ENCODE measurements around the gene AKR1C2.
"Not testable (repeated sequence)": the region's sequence is repeated elsewhere in the genome, so short reads cannot be mapped to it uniquely, and the experiment has no call there.

The AKR1C2 gene

GRCh38 chr10:4945766-4946717 is 57.6 kb downstream of the AKR1C2 start:
- H3K27ac ChIP-seq: no peak overlapping the region
- no peak for TF ChIP-seq ZFX (IDR thresholded peaks at IDR 0.05; ENCODE audit: borderline replicate concordance)
- TF ChIP-seq, protein P1, sequence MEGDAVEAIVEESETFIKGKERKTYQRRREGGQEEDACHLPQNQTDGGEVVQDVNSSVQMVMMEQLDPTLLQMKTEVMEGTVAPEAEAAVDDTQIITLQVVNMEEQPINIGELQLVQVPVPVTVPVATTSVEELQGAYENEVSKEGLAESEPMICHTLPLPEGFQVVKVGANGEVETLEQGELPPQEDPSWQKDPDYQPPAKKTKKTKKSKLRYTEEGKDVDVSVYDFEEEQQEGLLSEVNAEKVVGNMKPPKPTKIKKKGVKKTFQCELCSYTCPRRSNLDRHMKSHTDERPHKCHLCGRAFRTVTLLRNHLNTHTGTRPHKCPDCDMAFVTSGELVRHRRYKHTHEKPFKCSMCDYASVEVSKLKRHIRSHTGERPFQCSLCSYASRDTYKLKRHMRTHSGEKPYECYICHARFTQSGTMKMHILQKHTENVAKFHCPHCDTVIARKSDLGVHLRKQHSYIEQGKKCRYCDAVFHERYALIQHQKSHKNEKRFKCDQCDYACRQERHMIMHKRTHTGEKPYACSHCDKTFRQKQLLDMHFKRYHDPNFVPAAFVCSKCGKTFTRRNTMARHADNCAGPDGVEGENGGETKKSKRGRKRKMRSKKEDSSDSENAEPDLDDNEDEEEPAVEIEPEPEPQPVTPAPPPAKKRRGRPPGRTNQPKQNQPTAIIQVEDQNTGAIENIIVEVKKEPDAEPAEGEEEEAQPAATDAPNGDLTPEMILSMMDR (IDR thresholded peaks at IDR 0.05): no peak

- no peak for TF ChIP-seq ZFX (IDR thresholded peaks at IDR 0.05; ENCODE audit: borderline replicate concordance)
- TF ChIP-seq, protein P1 (IDR thresholded peaks at IDR 0.05): no peak
- no peak overlapping the region for H3K27ac ChIP-seq
These were observed 58.8 kb downstream of the AKR1C2 start for GRCh38 chr10:4944841-4945240.

- TF ChIP-seq, protein P1 (IDR thresholded peaks at IDR 0.05): no peak
- TF ChIP-seq ZFX (IDR thresholded peaks at IDR 0.05; ENCODE audit: borderline replicate concordance): no peak
- no peak overlapping the region for H3K27ac ChIP-seq
These were observed 59.8 kb downstream of the AKR1C2 start for GRCh38 chr10:4943821-4944220.

- H3K27ac ChIP-seq: not testable (repeated sequence)
These were observed 60.2 kb downstream of the AKR1C2 start for GRCh38 chr10:4943416-4943815.

GRCh38 chr10:4942931-4943330 is 60.7 kb downstream of the AKR1C2 start:
- H3K27ac ChIP-seq: not testable (repeated sequence)

- TF ChIP-seq, protein P1 (IDR thresholded peaks at IDR 0.05): no peak
- TF ChIP-seq ZFX (IDR thresholded peaks at IDR 0.05; ENCODE audit: borderline replicate concordance): no peak
- H3K27ac ChIP-seq: no peak overlapping the region
These were observed 61.9 kb downstream of the AKR1C2 start for GRCh38 chr10:4941540-4942330.

GRCh38 chr10:4940909-4941308 is 62.7 kb downstream of the AKR1C2 start:
- H3K27ac ChIP-seq: not testable (repeated sequence)

- not testable (repeated sequence) for H3K27ac ChIP-seq
These were observed 63.6 kb downstream of the AKR1C2 start for GRCh38 chr10:4940073-4940428.

- H3K27ac ChIP-seq: no peak overlapping the region
- TF ChIP-seq ZFX (IDR thresholded peaks at IDR 0.05; ENCODE audit: borderline replicate concordance): no peak
- TF ChIP-seq, protein P1 (IDR thresholded peaks at IDR 0.05): no peak
These were observed 64.2 kb downstream of the AKR1C2 start for GRCh38 chr10:4939224-4940072.

Measured in 22Rv1 (cell line).